ENCODE results near the gene FRMD1.

FRMD1 gene

GRCh38 chr6:168042426-168043192, 36.4 kb downstream of the FRMD1 start:
- Histone ChIP-seq H3K36me3 (ENCODE audit: insufficient read depth, low read length) (no peaks in the 10 kb centered on the region), H4K20me1 (ENCODE audit: insufficient read depth, low read length) (no peaks in the 10 kb centered on the region), H3K9me3 (ENCODE audit: insufficient read depth, low read length, severe bottlenecking) (peaks cover 58% of the 10 kb centered on the region), H3K4me3 (ENCODE audit: low read depth in 1 of 2, low read length in 2 of 2) (no peak overlapping the region), H2AFZ (ENCODE audit: low read depth, low read length) (no peak overlapping the region), H3K79me2 (ENCODE audit: insufficient read depth, low read length) (no peaks in the 10 kb centered on the region), H3K4me2 (ENCODE audit: insufficient read depth, low read length) (no peak overlapping the region), H3K27me3 (ENCODE audit: insufficient read depth, low read length, poor library complexity) (no peaks in the 10 kb centered on the region), H3K27ac (ENCODE audit: low read length) (no peak overlapping the region), H3K9ac (ENCODE audit: low read depth, low read length) (no peak overlapping the region), H3K4me1 (ENCODE audit: insufficient read depth, low read length) (no peaks in the 10 kb centered on the region)
- ATAC-seq (ENCODE audit: insufficient read depth, low read depth) (no peak), DNase-seq (no peak)
- TF ChIP-seq EZH2 (IDR thresholded peaks at IDR 0.05; ENCODE audit: borderline replicate concordance, low read depth, low read length, severe bottlenecking) (no peak), CTCF (IDR thresholded peaks at IDR 0.05; ENCODE audit: borderline replicate concordance, extremely low read depth, low read length, poor library complexity, severe bottlenecking) (no peak)

GRCh38 chr6:168041928-168042327, 37.1 kb downstream of the FRMD1 start:
- DNase-seq: no peak
- no peaks in the 10 kb centered on the region for H3K36me3 ChIP-seq (ENCODE audit: insufficient read depth, low read length)
- H3K4me3 ChIP-seq (ENCODE audit: low read depth in 1 of 2, low read length in 2 of 2): no peak overlapping the region
- no peaks in the 10 kb centered on the region for H3K79me2 ChIP-seq (ENCODE audit: insufficient read depth, low read length)
- no peak overlapping the region for H3K4me2 ChIP-seq (ENCODE audit: insufficient read depth, low read length)
- no peaks in the 10 kb centered on the region for H3K27me3 ChIP-seq (ENCODE audit: insufficient read depth, low read length, poor library complexity)
- no peak for TF ChIP-seq EZH2 (IDR thresholded peaks at IDR 0.05; ENCODE audit: borderline replicate concordance, low read depth, low read length, severe bottlenecking)
- no peak for TF ChIP-seq CTCF (IDR thresholded peaks at IDR 0.05; ENCODE audit: borderline replicate concordance, extremely low read depth, low read length, poor library complexity, severe bottlenecking)
- ATAC-seq (ENCODE audit: insufficient read depth, low read depth): no peak
- no peak overlapping the region for H2AFZ ChIP-seq (ENCODE audit: low read depth, low read length)
- no peaks in the 10 kb centered on the region for H3K4me1 ChIP-seq (ENCODE audit: insufficient read depth, low read length)
- no peaks in the 10 kb centered on the region for H4K20me1 ChIP-seq (ENCODE audit: insufficient read depth, low read length)
- H3K9ac ChIP-seq (ENCODE audit: low read depth, low read length): no peak overlapping the region
- no peak overlapping the region for H3K27ac ChIP-seq (ENCODE audit: low read length)
- peaks cover 58% of the 10 kb centered on the region for H3K9me3 ChIP-seq (ENCODE audit: insufficient read depth, low read length, severe bottlenecking)

GRCh38 chr6:168040856-168041496, 38.0 kb downstream of the FRMD1 start:
- no peak overlapping the region for H3K4me2 ChIP-seq (ENCODE audit: insufficient read depth, low read length)
- no peak for DNase-seq
- H3K27me3 ChIP-seq (ENCODE audit: insufficient read depth, low read length, poor library complexity): no peaks in the 10 kb centered on the region
- no peaks in the 10 kb centered on the region for H3K79me2 ChIP-seq (ENCODE audit: insufficient read depth, low read length)
- H4K20me1 ChIP-seq (ENCODE audit: insufficient read depth, low read length): no peaks in the 10 kb centered on the region
- no peaks in the 10 kb centered on the region for H3K36me3 ChIP-seq (ENCODE audit: insufficient read depth, low read length)
- no peak overlapping the region for H3K27ac ChIP-seq (ENCODE audit: low read length)
- H2AFZ ChIP-seq (ENCODE audit: low read depth, low read length): no peak overlapping the region
- no peak overlapping the region for H3K9ac ChIP-seq (ENCODE audit: low read depth, low read length)
- peaks cover 56% of the 10 kb centered on the region for H3K9me3 ChIP-seq (ENCODE audit: insufficient read depth, low read length, severe bottlenecking)
- H3K4me1 ChIP-seq (ENCODE audit: insufficient read depth, low read length): no peaks in the 10 kb centered on the region
- TF ChIP-seq EZH2 (IDR thresholded peaks at IDR 0.05; ENCODE audit: borderline replicate concordance, low read depth, low read length, severe bottlenecking) (no peak), CTCF (IDR thresholded peaks at IDR 0.05; ENCODE audit: borderline replicate concordance, extremely low read depth, low read length, poor library complexity, severe bottlenecking) (no peak)
- H3K4me3 ChIP-seq (ENCODE audit: low read depth in 1 of 2, low read length in 2 of 2): no peak overlapping the region
- ATAC-seq (ENCODE audit: insufficient read depth, low read depth): no peak
